Mammary epithelial cell (primary cell): ENCODE data around the gene ASIC3.

Experiments used
- CTCF ChIP-seq, 2 donors: IDR thresholded peaks in 1 of 2; conservative IDR thresholded peaks in 1 of 2; 2 replicates each; pipeline ENCODE4 v1.5.1; 2011 to 2012; ENCODE audit warnings: inconsistent platforms in 2 of 2, low read length in 2 of 2, mild to moderate bottlenecking in 2 of 2, control low read depth in 1 of 2, low read depth in 1 of 2; ENCODE audit not compliant: insufficient read depth in 1 of 2; ENCODE audit errors: extremely low read depth in 1 of 2
- EZH2 ChIP-seq: IDR thresholded peaks from 2 replicates; pipeline ENCODE4 v1.6.1; 2012; ENCODE audit warnings: low read length, inconsistent platforms, borderline replicate concordance

GRCh38 chr7:151007469-151007898 lies 40.8 kb upstream of the ASIC3 start:
- TF ChIP-seq CTCF (conservative IDR thresholded peaks at IDR 0.05 in 1 of 2, IDR thresholded peaks at IDR 0.05 in 1 of 2; ENCODE audit: extremely low read depth in 1 of 2, insufficient read depth in 1 of 2, low read depth in 1 of 2, low read length in 2 of 2) (no peak), EZH2 (no peak)
